G401.6 (cell line): Measurements from ENCODE around the gene MUC5AC.
"Not testable (repeated sequence)": the region's sequence is repeated elsewhere in the genome, so short reads cannot be mapped to it uniquely, and the experiment has no call there.

Source experiments
- FAIRE-seq: peaks from 2 replicates; lab custom pipeline; 2012; peaks lifted over from hg19 to GRCh38; lab: Jason Lieb, UNC

MUC5AC gene

DNA sequence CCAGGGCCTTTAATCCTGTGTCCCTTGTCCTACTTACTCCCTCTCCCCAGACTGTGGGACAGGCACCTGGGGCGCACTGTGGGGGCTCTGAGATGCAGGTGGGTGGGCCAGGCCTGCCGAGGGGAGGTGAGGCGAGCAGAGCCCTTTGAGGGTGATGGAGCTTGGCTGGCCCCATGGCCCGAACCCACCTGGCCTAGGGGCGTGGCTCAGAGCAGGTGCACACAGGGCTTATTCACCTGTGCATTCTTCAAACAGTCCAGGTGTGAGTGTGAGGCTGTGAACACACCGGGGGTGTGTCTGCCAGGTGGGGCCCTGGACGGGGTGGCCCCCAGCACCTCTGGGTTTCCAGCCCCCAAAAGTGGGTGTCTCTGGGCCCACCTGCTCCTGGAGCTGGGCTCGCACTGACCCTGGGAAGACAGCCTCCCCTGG, 9.0 kb upstream of the MUC5AC start:
- no peak for FAIRE-seq

DNA sequence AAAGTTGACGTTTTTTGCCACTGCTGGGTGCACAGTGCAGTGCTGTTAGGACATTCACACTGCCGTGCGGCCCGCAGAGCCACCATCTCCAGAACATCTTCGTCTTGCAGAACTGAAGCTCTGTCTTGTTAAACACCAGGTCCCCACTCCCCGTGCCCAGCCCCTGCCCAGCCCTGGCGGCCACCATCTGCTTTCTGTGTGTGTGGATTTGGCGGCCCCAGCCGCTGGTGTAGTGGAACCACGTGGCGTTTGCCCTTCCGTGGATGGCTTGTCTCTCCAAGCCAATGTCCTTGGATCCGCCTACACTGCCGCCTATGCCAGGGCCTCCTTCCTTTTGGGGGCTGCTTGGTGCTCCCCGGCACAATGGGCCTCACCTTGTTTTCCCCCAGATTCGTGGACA, 8.2 kb upstream of the MUC5AC start:
- no peak for FAIRE-seq

DNA sequence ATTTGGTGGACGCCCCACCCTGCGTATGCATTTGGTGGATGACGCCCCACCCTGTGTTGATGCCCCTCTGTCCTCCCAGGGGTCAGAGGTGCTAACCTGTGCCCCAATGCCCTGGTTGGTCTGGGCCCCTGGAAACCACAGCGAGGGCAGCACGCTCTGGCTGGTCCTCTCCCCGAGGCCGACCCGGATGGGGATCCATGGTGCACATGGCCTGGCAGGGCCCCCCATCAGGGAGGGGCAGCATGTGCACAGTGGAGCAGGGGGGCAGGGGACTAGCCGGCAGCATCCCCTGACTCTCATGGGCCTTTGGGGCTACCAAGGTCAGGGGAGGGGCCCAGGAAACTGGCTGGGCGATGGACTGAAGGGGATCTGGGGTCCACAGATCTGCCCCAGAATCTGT, 7.6 kb upstream of the MUC5AC start:
- FAIRE-seq = no peak

DNA sequence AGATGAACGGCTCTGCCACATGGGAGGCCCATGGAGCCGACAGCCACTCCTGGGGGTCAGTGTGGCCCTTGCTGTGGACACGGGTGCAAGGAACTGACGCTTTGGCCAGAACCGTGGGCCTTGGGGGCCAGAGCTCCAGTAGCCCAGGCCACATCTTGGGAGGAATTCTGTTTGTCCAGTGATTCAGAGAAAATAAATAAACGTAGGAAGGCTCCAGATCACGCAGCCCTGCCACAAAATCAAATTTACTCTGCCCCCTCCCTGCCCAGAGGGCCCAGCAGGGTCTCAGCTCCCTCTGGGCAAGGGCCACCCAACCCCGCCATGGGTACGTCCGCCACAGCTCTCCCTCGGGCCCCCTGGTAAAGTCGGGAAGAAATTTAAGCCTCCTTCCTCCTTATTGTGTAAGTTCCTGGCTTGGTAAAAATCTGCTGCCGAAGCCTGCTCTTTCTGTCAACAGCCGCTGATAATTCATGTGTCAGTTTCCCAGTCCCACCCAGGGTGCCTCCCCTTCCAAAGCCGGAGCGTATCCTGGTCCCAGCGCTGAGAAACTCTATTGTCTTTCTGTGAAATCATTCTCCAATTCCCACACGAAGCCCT, 6.9 kb upstream of the MUC5AC start:
- FAIRE-seq = no peak

DNA sequence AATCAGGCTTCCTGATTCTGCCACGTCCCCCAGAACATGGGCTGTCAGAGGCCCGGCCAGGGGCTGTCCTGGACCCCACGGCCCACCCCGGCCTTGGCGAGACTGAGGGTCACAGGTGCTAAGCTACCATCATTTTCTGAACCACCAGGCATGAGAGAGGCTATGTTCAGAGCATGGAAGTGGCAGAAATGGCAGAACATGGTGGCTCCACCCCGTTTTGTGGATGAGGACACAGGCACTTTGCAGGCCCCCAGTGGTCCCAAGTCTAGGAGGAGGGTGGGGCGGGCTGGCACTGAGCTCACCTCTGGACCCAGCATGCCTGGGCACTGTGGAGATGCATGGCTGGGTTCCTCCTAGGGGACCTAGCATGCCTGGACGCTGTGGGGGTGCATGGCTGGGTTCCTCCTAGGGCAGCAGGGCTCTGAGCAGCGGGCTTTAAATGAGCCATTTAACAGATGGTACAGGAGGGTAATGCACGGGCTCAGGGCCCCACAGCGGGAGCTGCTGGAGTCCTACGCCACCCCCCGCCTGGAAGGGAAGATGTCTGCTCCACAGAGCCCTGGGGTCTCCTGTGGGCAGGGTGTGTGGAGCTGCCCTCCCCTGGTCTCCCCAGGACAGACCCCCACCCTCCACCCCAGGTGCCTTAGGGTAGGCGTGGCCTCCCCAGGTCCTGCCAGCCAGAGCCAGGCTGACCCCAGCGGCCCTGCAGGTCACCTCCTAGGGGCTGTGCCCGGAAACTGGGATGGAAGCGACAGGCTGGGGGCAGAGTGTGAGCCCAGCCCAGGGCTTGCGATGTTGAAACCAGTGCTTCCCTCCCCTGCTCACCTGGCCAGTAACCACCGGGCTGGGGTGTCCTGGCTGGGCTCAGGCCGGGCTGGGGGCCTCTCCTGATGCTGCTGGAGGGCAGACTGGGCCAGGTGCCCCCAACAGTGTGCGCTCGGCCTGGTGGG, 6.1 kb upstream of the MUC5AC start:
- FAIRE-seq = no peak

DNA sequence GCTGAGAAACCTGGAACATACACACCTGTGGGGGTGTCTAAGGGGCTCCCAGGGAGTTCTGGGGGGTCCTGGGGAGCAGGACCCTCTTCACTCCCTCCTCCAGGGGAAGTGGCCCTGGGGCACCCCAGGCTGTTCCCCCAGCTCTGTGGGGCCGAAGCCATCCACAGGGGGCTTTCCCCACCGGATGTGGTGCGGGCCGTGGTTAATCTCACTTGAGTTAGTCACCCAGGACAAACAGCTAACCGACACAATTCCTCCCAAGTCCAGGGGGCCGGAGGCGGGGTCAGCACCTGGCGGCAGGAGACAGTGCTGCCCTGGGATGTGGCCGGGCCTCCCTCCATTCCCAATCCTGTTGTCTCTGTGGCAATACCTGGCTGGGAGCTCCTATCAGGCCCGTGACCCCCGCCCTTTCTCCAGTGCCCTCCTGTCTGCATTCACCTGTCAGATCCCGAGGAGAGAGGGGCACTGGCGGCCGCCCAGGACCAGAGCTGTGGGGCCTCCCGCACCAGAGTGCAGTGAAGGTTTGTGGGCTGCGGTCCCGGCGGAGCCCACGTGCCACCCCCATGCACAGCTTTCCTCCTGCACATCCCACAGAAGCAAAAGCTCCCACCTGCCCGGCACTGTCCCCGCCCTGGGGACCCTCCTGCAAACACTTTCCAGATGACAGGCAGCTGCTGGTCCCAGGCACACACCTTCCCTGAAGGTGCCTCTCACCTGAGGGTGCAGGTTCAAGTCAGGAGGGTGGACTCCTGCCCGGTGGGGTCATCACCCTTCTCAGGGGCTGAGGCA, 5.2 kb upstream of the MUC5AC start:
- FAIRE-seq = no peak

DNA sequence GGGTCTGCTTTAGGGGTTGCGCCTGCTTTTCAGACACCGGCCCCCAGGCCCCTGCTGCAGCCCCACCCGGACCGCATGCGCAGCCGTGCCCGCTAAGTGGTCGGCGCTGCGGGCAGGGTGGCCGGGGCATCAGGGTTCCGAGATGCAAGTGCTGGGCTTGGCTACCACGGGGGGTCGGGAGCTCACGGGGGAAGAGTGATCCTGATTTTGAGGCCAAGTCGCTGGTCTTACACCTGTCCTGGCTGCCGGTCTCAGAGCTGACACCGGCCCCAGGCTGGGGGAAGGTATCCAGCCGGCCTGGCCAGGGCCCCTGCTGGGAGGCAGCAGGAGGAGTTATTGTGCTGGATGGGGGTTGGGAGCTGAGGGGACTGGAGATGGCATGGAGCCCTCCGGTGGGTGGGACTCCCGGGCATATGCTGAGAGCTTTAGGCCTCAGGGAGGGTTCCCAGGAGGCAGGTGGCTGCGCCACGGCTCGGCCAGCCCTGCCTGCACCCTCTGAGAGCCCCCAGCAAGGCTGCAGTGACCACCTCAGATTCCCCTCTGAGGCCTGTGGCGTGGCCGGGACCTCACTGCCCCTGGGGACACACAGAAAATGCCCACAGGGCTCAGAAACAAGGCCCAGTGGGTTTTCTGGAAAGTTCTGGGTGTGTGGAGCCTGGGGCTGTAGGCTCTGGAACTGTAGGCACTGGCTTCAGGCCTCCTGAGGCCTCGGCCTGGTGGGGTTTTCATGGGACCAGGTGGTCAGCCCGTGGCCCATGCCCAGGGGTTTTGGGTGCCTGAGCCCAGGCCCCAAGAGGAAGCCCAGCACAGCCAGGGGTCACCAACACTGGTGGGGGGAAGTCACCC, 4.4 kb upstream of the MUC5AC start:
- FAIRE-seq = no peak

DNA sequence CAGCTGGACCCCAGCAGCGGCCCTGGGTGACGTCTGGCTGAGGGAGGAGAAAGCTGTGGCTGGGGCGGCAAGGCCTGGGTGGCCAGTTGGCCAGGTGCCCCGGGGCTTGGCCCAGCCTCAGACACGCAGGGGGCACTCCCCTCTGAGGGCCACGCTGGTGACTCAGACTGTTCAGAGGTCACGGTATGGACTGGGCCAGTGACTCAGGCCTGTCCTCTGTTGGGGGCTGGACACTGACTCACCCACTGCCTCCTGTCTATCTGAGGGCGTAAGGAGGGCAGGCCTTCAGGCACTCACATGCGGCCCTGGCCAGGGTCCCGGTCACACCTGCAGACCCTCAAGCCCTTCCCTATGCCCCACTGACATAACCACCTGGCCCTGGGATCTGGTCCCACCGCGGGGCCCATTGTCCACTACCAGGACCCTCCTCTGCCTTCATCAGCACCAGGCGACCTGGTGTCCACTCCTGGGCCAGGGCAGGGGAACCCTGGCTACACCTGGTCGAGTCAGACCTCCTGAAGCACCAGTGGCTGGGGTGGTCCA, 3.7 kb upstream of the MUC5AC start:
- FAIRE-seq = no peak

DNA sequence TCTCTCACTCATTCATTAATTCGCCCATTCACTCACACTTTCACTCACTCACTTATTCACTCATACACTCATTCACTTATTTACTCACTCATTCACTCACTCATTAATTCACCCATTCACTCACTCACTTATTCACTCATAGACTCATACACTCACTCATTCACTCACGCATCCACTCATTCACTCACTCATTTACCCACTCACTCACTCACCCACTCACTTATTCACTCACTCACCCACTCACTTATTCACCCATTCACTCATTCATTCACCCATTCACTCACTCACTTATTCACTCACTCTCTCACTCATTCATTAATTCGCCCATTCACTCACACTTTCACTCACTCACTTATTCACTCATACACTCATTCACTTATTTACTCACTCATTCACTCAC, 3.1 kb upstream of the MUC5AC start:
- FAIRE-seq = not testable (repeated sequence)

DNA sequence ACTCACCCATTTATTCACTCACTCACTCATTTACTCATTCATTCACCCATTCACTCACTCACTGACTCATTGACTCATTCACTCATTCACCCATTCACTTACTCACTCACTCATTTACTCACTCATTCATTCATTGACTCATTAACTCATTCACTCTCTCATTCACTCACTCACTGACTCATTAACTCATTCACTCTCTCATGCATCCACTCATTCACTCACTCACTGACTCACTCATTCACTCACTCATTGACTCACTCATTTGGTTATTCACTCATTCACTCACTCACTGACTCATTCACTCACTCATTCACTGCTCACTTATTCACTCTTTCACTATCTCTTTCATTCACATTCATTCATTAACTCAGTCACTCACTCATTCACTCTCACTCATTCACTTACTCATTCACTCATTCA, 2.5 kb upstream of the MUC5AC start:
- FAIRE-seq = no peak

DNA sequence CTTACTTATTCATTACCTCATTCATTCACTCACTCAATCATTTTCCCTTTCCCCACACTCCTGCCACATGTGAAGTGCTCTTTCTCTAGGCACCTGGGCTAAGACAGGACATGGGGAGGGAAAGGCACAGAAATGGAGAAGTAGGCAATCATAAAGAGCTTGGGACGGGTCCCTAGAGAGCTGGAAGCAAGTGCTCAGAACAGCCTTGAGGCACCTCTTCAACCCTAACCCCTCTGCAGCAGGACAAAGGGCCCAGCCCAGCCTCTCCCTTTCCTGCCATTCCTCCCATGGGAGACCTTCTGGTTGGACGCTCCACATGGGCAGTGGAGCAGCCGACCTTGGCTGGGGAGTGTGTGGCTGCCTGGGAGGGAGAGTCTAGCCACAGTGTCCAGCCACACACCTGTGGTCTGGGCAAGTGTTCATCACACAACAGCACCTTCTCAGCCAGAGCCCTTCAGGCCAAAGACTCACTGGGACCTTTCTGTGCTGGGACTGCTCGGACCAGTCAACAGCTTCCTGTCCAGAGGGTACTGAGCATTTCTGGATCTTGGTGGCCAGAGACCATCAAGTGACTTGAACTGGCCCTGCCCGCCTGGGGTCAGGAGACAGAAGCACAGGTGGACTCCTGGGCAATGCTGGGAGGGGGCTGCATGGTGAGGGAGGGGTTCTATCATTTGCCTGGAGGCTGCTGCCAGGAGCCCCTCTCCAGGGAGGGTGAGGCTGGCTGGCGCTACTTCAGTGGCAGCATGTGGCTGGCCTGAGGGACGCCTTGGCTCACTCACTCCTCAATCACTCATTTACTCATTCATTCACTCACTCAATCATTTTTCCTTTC, 1.0 kb upstream of the MUC5AC start:
- no peak for FAIRE-seq

DNA sequence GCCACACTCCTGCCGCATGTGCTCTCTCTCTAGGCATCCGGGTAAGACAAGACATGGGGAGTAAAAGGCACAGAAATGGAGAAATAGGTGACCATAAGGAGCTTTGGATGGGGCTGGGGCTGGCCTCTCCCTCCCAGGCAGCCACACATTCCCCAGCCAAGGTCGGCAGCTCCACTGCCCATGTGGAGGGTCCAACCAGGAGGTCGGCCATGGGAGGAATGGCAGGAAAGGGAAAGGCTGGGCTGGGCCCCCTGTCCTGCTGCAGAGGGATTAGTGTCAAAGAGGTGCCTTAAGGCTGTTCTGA, 460 bp upstream of the MUC5AC start:
- no peak for FAIRE-seq

DNA sequence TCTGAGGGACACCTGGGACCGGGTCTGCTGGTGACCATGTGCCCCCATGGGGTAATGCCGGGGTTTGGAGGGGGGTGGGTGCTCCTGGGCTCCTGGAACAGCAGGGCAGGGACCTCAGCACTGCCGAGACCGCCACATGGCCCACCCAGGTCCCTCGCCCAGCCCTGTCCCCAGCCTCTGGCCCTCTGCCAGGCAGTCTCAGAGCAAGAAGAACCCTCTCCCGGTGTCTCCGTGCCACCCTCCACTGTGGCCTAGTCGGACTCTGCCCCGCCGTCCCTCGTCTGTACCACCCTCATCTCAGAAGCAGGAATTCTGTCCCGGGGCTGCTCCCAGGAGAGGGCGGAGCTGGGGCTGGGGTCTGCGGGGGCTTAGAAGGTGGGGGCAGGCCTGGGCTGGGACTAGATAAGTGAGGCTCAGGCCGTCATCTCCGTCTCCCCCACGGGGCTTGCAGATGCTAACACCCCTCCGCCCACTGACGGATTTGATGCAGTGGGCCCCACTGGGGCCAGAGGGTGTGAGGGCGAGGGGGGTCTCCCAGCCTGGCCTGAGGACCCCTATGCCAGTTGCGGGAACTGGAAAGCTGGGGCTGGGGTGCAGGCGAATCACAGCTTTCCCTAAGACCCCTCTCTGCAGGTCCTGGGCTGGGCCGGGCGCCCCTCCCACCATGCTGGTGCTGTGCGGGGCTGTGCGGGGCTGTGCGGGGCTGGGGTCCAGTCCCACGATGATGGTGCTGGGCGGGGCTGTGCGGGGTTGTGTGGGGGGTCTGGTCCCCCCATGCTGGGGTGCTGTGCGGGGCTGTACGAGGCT, 1.1 kb downstream of the MUC5AC start:
- FAIRE-seq = no peak

DNA sequence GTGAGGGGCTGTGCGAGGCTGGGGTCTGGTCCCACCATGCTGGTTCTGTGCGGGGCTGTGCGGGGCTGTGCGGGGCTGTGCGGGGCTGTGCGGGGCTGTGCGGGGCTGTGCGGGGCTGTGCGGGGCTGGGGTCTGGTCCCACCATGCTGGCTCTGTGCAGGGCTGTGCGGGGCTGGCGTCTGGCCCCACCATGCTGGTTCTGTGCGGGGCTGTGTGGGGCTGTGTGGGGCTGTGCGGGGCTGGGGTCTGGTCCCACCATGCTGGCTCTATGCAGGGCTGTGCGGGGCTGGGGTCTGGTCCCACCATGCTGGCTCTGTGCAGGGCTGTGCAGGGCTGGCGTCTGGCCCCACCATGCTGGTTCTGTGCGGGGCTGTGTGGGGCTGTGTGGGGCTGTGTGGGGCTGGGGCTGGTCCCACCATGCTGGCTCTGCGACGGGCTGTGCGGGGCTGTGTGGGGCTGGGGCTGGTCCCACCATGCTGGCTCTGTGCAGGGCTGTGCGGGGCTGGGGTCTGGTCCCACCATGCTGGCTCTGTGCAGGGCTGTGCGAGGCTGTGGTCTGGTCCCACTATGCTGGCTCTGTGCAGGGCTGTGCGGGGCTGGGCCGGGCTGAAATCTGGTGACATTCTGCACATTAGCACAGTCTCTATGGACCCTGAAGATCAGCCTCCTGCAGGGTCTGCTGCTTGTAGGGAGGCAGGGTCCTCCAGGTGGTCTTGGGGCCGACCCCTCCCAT, 1.9 kb downstream of the MUC5AC start:
- FAIRE-seq = not testable (repeated sequence)

DNA sequence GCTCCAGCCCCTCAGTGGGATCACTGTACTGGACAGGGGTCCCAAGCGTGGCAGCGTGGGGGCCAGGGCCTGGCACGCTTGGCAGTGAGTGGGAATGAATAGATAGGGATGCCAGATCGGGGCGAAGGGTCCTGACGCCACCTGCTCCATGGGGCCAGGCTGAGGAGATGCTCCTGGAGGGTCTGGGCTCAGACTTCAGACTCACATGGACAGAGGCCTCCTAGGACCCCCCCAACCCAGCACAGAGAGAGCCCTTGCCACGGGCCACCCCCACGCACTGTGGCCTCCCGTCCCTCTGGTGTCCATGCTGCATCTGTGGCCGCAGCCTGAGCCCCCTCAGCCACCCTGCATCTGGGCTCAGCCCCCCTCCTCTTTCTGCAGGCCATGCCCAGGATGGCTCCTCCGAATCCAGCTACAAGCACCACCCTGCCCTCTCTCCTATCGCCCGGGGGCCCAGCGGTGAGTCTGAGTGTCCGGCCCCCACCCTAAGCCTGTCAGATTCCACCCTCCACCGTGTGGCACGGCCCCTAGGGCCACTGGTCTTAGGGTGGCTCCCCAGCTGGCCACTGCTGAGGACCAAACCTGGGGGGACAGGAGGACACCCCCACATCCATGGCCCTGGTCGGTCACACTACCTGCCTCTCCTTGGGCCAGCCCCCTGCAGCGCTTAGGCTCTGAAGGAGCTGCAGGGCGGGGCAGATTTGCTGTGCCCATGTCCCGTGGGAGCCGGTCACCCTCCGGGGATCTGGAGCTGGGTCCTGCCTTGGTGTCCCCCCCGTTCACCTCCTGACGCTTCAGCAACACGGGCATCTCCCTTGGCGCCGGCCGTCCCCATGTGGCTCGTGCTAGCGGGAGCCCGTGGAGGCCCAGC, 2.7 kb downstream of the MUC5AC start:
- FAIRE-seq = no peak

DNA sequence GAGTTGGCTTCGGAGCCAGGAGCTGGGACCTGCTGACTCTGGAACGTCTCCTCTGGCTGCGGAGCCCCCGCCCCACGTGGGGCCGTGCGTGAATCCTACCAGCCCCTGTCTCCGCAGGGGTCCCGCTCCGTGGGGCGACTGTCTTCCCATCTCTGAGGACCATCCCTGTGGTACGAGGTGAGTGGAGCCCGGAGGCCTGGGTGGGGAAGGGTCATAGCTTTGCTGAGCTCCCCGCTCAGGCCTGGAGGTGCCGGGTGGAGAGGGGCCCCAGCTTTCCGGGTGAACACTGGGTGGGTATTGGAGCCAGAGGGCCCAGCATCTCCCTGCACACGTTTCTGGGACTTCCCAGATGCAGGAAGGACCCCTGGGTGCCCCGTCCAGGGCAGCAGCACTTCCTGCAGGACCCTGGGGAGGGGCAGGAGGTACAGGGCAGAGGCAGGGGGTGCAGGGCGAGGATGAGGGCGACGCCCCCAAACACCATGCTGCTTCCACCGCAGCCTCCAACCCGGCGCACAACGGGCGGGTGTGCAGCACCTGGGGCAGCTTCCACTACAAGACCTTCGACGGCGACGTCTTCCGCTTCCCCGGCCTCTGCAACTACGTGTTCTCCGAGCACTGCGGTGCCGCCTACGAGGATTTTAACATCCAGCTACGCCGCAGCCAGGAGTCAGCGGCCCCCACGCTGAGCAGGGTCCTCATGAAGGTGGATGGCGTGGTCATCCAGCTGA, 3.8 kb downstream of the MUC5AC start:
- FAIRE-seq = no peak

DNA sequence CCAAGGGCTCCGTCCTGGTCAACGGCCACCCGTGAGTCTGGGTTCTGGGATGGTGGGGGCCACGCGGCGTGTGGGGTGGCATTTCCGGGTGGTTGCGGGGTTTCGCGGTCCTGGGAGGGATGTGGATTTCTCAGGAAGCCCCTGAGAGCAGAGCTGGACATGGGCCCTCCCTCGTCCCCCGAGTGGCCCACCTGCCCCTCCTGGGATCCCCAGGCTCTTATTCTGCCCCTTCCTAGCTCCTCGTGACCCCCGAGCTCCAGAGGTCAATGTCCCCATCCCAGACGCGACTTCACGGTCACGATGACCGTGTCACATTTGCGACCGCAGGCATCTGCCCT, 4.4 kb downstream of the MUC5AC start:
- FAIRE-seq = no peak
